Measurements from ENCODE around the gene TNIK.

TNIK gene

GRCh38 chr3:171176244-171176933, 283.8 kb downstream of the TNIK start:
- Histone ChIP-seq H2AFZ (ENCODE audit: low read length) (no peak overlapping the region), H3K27ac (ENCODE audit: low read depth, low read length, poor library complexity, severe bottlenecking) (no peak overlapping the region), H3K9me3 (ENCODE audit: low read length) (no peaks in the 10 kb centered on the region), H4K20me1 (ENCODE audit: insufficient read depth, low read length) (no peaks in the 10 kb centered on the region), H3K36me3 (ENCODE audit: insufficient read depth, low read length) (no peaks in the 10 kb centered on the region), H3F3A (ENCODE audit: insufficient read depth, low read length) (no peaks in the 10 kb centered on the region), H3K9ac (ENCODE audit: low read length) (no peak overlapping the region), H3K4me3 (ENCODE audit: low read depth, low read length, poor library complexity, severe bottlenecking) (no peak overlapping the region), H3K4me2 (ENCODE audit: low read length) (no peak overlapping the region), H3K4me1 (ENCODE audit: insufficient read depth, low read length, severe bottlenecking) (no peaks in the 10 kb centered on the region), H3K79me2 (ENCODE audit: insufficient read depth, low read length) (no peaks in the 10 kb centered on the region), H3K9me2 (ENCODE audit: low read depth, low read length) (no peaks in the 10 kb centered on the region), H3K27me3 (ENCODE audit: insufficient read depth, low read length) (peaks cover 5% of the 10 kb centered on the region; the same call in 1 of the 2 replicates)
- TF ChIP-seq CTCF (IDR thresholded peaks at IDR 0.05; ENCODE audit: low read length) (no peak), EZH2 (IDR thresholded peaks at IDR 0.05; ENCODE audit: borderline replicate concordance, low read length) (no peak)

GRCh38 chr3:171175741-171176234, 284.4 kb downstream of the TNIK start:
- Histone ChIP-seq H3K9me3 (ENCODE audit: low read length) (no peaks in the 10 kb centered on the region), H3K4me2 (ENCODE audit: low read length) (no peak overlapping the region), H3K4me1 (ENCODE audit: insufficient read depth, low read length, severe bottlenecking) (no peaks in the 10 kb centered on the region), H3F3A (ENCODE audit: insufficient read depth, low read length) (no peaks in the 10 kb centered on the region), H3K36me3 (ENCODE audit: insufficient read depth, low read length) (no peaks in the 10 kb centered on the region), H2AFZ (ENCODE audit: low read length) (no peak overlapping the region), H3K4me3 (ENCODE audit: low read depth, low read length, poor library complexity, severe bottlenecking) (no peak overlapping the region), H3K9me2 (ENCODE audit: low read depth, low read length) (no peaks in the 10 kb centered on the region), H3K27me3 (ENCODE audit: insufficient read depth, low read length) (peaks cover 5% of the 10 kb centered on the region; the same call in 1 of the 2 replicates), H3K9ac (ENCODE audit: low read length) (no peak overlapping the region), H3K79me2 (ENCODE audit: insufficient read depth, low read length) (no peaks in the 10 kb centered on the region), H4K20me1 (ENCODE audit: insufficient read depth, low read length) (no peaks in the 10 kb centered on the region), H3K27ac (ENCODE audit: low read depth, low read length, poor library complexity, severe bottlenecking) (no peak overlapping the region)
- no peak for TF ChIP-seq CTCF (IDR thresholded peaks at IDR 0.05; ENCODE audit: low read length)
- no peak for TF ChIP-seq EZH2 (IDR thresholded peaks at IDR 0.05; ENCODE audit: borderline replicate concordance, low read length)

- H3K27ac ChIP-seq (ENCODE audit: low read depth, low read length, poor library complexity, severe bottlenecking) = no peak overlapping the region
- no peaks in the 10 kb centered on the region for H3K79me2 ChIP-seq (ENCODE audit: insufficient read depth, low read length)
- H2AFZ ChIP-seq (ENCODE audit: low read length) = no peak overlapping the region
- H3K36me3 ChIP-seq (ENCODE audit: insufficient read depth, low read length) = no peaks in the 10 kb centered on the region
- no peak overlapping the region for H3K9ac ChIP-seq (ENCODE audit: low read length)
- no peak overlapping the region for H3K4me2 ChIP-seq (ENCODE audit: low read length)
- H4K20me1 ChIP-seq (ENCODE audit: insufficient read depth, low read length) = no peaks in the 10 kb centered on the region
- no peaks in the 10 kb centered on the region for H3K9me2 ChIP-seq (ENCODE audit: low read depth, low read length)
- H3K4me3 ChIP-seq (ENCODE audit: low read depth, low read length, poor library complexity, severe bottlenecking) = no peak overlapping the region
- no peaks in the 10 kb centered on the region for H3K4me1 ChIP-seq (ENCODE audit: insufficient read depth, low read length, severe bottlenecking)
- TF ChIP-seq CTCF (IDR thresholded peaks at IDR 0.05; ENCODE audit: low read length) (no peak), EZH2 (IDR thresholded peaks at IDR 0.05; ENCODE audit: borderline replicate concordance, low read length) (no peak)
- no peaks in the 10 kb centered on the region for H3F3A ChIP-seq (ENCODE audit: insufficient read depth, low read length)
- no peaks in the 10 kb centered on the region for H3K9me3 ChIP-seq (ENCODE audit: low read length)
- peaks cover 5% of the 10 kb centered on the region; the same call in 1 of the 2 replicates for H3K27me3 ChIP-seq (ENCODE audit: insufficient read depth, low read length)
These were observed 286.5 kb downstream of the TNIK start for GRCh38 chr3:171173736-171174135.

Data from OCI-LY1 (cell line).